A549 (cell line): ENCODE results near the gene NTNG1. TPM values are rescaled to one million over a fixed set of nuclear protein-coding genes. Genes with fewer than 3 reads are reported as not detected.

Source experiments
- ATAC-seq, 2 experiments: fragments of 200-7000 bp in 1 of 2; fragments of >200 bp in 1 of 2; cut with Nextera tagmentation in 1 of 2; cut with Tn5 transposase in 1 of 2; 3 replicates each; pipeline versions ENCODE4 v1.8.0 to v1.9.1; 2018 to 2020; ENCODE audit warnings: mild to moderate bottlenecking in 1 of 2, moderate library complexity in 1 of 2
- CTCF ChIA-PET: fragments of 300-600 bp; sonication (Branson Sonifier 250); formaldehyde crosslinking; extraction: SDS; loops from one replicate; lab custom pipeline; 2021; ENCODE audit warnings: antibody characterized with exemption, inconsistent platforms; lab: Yijun Ruan, JAX
- POLR2A ChIA-PET: fragments of 350-600 bp; formaldehyde crosslinking; extraction: SDS; loops from one replicate; lab custom pipeline; 2021; ENCODE audit warnings: antibody characterized with exemption, inconsistent platforms; lab: Yijun Ruan, JAX
- DNase-seq, 2 experiments: peaks; one replicate each; pipeline versions ENCODE4 v3.0.0 to v3.0.0-alpha.2; 2011 to 2016; ENCODE audit warnings: low read depth in 1 of 2, low spot score in 1 of 2
- FAIRE-seq: peaks from 2 replicates; lab custom pipeline; 2011; peaks lifted over from hg19 to GRCh38; lab: Jason Lieb, UNC
- H3K27ac ChIP-seq, 2 experiments: fragments of >200 bp; sonication (Bioruptor Twin); formaldehyde crosslinking; 3 replicates each; pipeline ENCODE4 v1.5.1; 2016 to 2017
- H3K4me1 ChIP-seq: fragments of >200 bp; sonication (Bioruptor Twin); formaldehyde crosslinking; 3 replicates; pipeline ENCODE4 v1.6.1; 2016
- H3K4me2 ChIP-seq: fragments of >200 bp; sonication (Bioruptor Twin); formaldehyde crosslinking; 3 replicates; pipeline ENCODE4 v1.6.1; 2016
- H3K4me3 ChIP-seq: fragments of >200 bp; sonication (Bioruptor Twin); formaldehyde crosslinking; 3 replicates; pipeline ENCODE4 v1.5.1; 2016
- H3K9me3 ChIP-seq: fragments of >200 bp; sonication (Bioruptor Twin); formaldehyde crosslinking; 3 replicates; pipeline ENCODE4 v1.6.1; 2016
- CBX2 ChIP-seq: fragments of 200-600 bp; sonication (generic); IDR thresholded peaks from 2 replicates; pipeline ENCODE4 v1.6.1; 2016; ENCODE audit warnings: low read depth, mild to moderate bottlenecking, borderline replicate concordance
- CEBPB ChIP-seq, 2 experiments: fragments of >200 bp in 1 of 2; sonication (Bioruptor Twin) in 1 of 2; formaldehyde crosslinking in 1 of 2; IDR thresholded peaks; 2 replicates each; pipeline ENCODE4 v1.6.1; 2012 to 2016
- CHD2 ChIP-seq: fragments of 150-350 bp; IDR thresholded peaks from 2 replicates; pipeline ENCODE4 v1.6.1; 2014; ENCODE audit warnings: low read length; ENCODE audit not compliant: partially characterized antibody
- CHD4 ChIP-seq: fragments of 200-600 bp; sonication (generic); IDR thresholded peaks from 2 replicates; pipeline ENCODE4 v1.6.1; 2016; ENCODE audit warnings: antibody characterized with exemption, mild to moderate bottlenecking, borderline replicate concordance
- CTCF ChIP-seq: fragments of >200 bp; sonication (Bioruptor Twin); formaldehyde crosslinking; IDR thresholded peaks from 3 replicates; pipeline ENCODE4 v1.5.1; 2016
- EHF ChIP-seq: fragments of 250-450 bp; sonication (Bioruptor Pico); IDR thresholded peaks from 2 replicates; pipeline ENCODE4 v1.5.0; 2020; ENCODE audit warnings: mild to moderate bottlenecking
- ELK1 ChIP-seq: fragments of 150-350 bp; IDR thresholded peaks from 2 replicates; pipeline ENCODE4 v1.6.1; 2014; ENCODE audit warnings: low read depth, mild to moderate bottlenecking, low read length
- FOSL2 ChIP-seq, 2 experiments: fragments of 450-650 bp in 1 of 2; fragments of >200 bp in 1 of 2; sonication (Bioruptor Twin) in 1 of 2; formaldehyde crosslinking; IDR thresholded peaks; 2 replicates each; pipeline versions ENCODE4 v1.5.0 to v1.6.1; 2016 to 2020; ENCODE audit warnings: mild to moderate bottlenecking in 1 of 2, moderate library complexity in 1 of 2
- FOXS1 ChIP-seq: fragments of 250-450 bp; sonication (Bioruptor Pico); IDR thresholded peaks from 2 replicates; pipeline ENCODE4 v1.5.0; 2020; ENCODE audit warnings: mild to moderate bottlenecking, moderate library complexity
- HDAC2 ChIP-seq: fragments of 200-600 bp; sonication (generic); IDR thresholded peaks from 2 replicates; pipeline ENCODE4 v1.6.1; 2016
- HEYL ChIP-seq: fragments of 250-450 bp; sonication (Bioruptor Pico); IDR thresholded peaks from 2 replicates; pipeline ENCODE4 v1.8.0; 2021; ENCODE audit warnings: mild to moderate bottlenecking, moderate library complexity
- HOXB13 ChIP-seq: fragments of 250-450 bp; sonication (Bioruptor Pico); IDR thresholded peaks from 2 replicates; pipeline ENCODE4 v1.5.0; 2020; ENCODE audit warnings: low read depth, mild to moderate bottlenecking, moderate library complexity
- JUN ChIP-seq, 2 experiments: fragments of >200 bp; sonication (Bioruptor Twin); formaldehyde crosslinking; IDR thresholded peaks; 2 replicates in 1 of 2; 3 replicates in 1 of 2; pipeline ENCODE4 v1.6.1; 2016 to 2017
- JUNB ChIP-seq: fragments of >200 bp; sonication (Bioruptor Twin); formaldehyde crosslinking; IDR thresholded peaks from 2 replicates; pipeline ENCODE4 v1.6.1; 2016
- NPAS2 ChIP-seq: fragments of 250-450 bp; sonication (Bioruptor Pico); IDR thresholded peaks from 2 replicates; pipeline ENCODE4 v1.8.0; 2022; ENCODE audit warnings: mild to moderate bottlenecking, moderate library complexity, borderline replicate concordance
- PBX3 ChIP-seq: IDR thresholded peaks from 2 replicates; pipeline ENCODE4 v1.6.1; 2012
- PHF8 ChIP-seq: fragments of 200-600 bp; sonication (generic); IDR thresholded peaks from 2 replicates; pipeline ENCODE4 v1.6.1; 2016; ENCODE audit warnings: low read depth, mild to moderate bottlenecking, antibody characterized with exemption, moderate library complexity, borderline replicate concordance
- POLR2A ChIP-seq: IDR thresholded peaks from 2 replicates; pipeline ENCODE4 v1.6.1; 2012; ENCODE audit warnings: mild to moderate bottlenecking, low read length
- POLR2AphosphoS2 ChIP-seq: conservative IDR thresholded peaks from 2 replicates; pipeline ENCODE4 v1.6.1; 2012; ENCODE audit warnings: low read length, improper control_type of control experiment, inconsistent platforms
- RCOR1 ChIP-seq: fragments of 150-350 bp; IDR thresholded peaks from 2 replicates; pipeline ENCODE4 v1.6.1; 2014; ENCODE audit warnings: antibody characterized with exemption, low read length, low read depth
- REST ChIP-seq: fragments of 200-600 bp; sonication (generic); IDR thresholded peaks from 2 replicates; pipeline ENCODE4 v1.6.1; 2016; ENCODE audit warnings: antibody characterized with exemption, mild to moderate bottlenecking, moderate library complexity
- SMC3 ChIP-seq: fragments of >200 bp; sonication (Bioruptor Twin); formaldehyde crosslinking; IDR thresholded peaks from 3 replicates; pipeline ENCODE4 v1.6.1; 2018; ENCODE audit warnings: inconsistent platforms
- SREBF2 ChIP-seq: fragments of 450-650 bp; IDR thresholded peaks from 2 replicates; pipeline ENCODE4 v1.6.1; 2014; ENCODE audit warnings: mild to moderate bottlenecking, moderate library complexity
- USF2 ChIP-seq: fragments of 450-650 bp; IDR thresholded peaks from 2 replicates; pipeline ENCODE4 v1.6.1; 2014; ENCODE audit warnings: antibody characterized with exemption
- WGBS: methylation state at CpG from one replicate; pipeline ENCODE4 v1.1.6; 2017; ENCODE audit errors: missing lambda C conversion rate; 5-methylcytosine and 5-hydroxymethylcytosine counted together
- polyA plus RNA-seq, 4 experiments: library from polyadenylated mRNA; depleted of rRNA in 3 of 4; stranded (reverse); fragments of >200 nt; fragmentation: RNase III in 1 of 4; extraction: RNeasy Plus Mini Kit Qiagen cat#74134 plus additional on column Dnase treatment in 1 of 4; gene quantifications; 2 replicates in 3 of 4; 3 replicates in 1 of 4; pipeline ENCODE4 v1.2.3, GENCODE V29; 2011 to 2017

Gene NTNG1
- polyA plus RNA-seq, 2 of the 4 experiments (the other 2 are of a cell fraction), result not detected

- DNase-seq (no peak), ATAC-seq (no peak), FAIRE-seq (no peak)
- Histone ChIP-seq H3K27ac (no peak overlapping the region), H3K4me2 (no peak overlapping the region), H3K4me3 (no peak overlapping the region), H3K4me1 (no peaks in the 10 kb centered on the region), H3K9me3 (no peaks in the 10 kb centered on the region)
- TF ChIP-seq EHF (no peak), JUNB (no peak), HEYL (no peak), CBX2 (no peak), PHF8 (no peak), USF2 (no peak), JUN (IDR thresholded peaks at IDR 0.05) (no peak)
- ChIA-PET POLR2A (no interaction called here), CTCF (no interaction called here)
- 21% methylated on average over 2 of the region's 5 CpGs for WGBS
Observed at GRCh38 chr1:107254306-107254705, 113.5 kb downstream of the NTNG1 start.

GRCh38 chr1:107255469-107255868, 114.6 kb downstream of the NTNG1 start:
- Histone ChIP-seq H3K4me2 (no peak overlapping the region), H3K9me3 (no peaks in the 10 kb centered on the region), H3K4me1 (no peaks in the 10 kb centered on the region), H3K4me3 (no peak overlapping the region), H3K27ac (no peak overlapping the region)
- CTCF ChIA-PET, result no interaction called here
- POLR2A ChIA-PET, result no interaction called here
- no peak for TF ChIP-seq FOSL2 (IDR thresholded peaks at IDR 0.05)
- no peak for TF ChIP-seq FOSL2 (CRISPR knock-in tag; IDR thresholded peaks at IDR 0.05)
- no peak for TF ChIP-seq HOXB13 (CRISPR knock-in tag)
- no peak for TF ChIP-seq POLR2AphosphoS2
- TF ChIP-seq CHD4, result no peak
- TF ChIP-seq RCOR1, result no peak
- TF ChIP-seq SREBF2, result no peak
- TF ChIP-seq CHD2, result no peak
- TF ChIP-seq REST, result no peak
- TF ChIP-seq PBX3, result no peak
- FAIRE-seq (no peak), ATAC-seq (no peak), DNase-seq (no peak)
- whole genome bisulfite sequencing, result 3% methylated on average over 3 of the region's 3 CpGs

- Histone ChIP-seq H3K4me1 (no peaks in the 10 kb centered on the region), H3K9me3 (no peaks in the 10 kb centered on the region), H3K27ac (no peak overlapping the region), H3K4me3 (no peak overlapping the region), H3K4me2 (no peak overlapping the region)
- ATAC-seq (no peak), DNase-seq (no peak), FAIRE-seq (no peak)
- 5% methylated on average over 5 of the region's 5 CpGs for WGBS
- POLR2A ChIA-PET, result no interaction called here
- CTCF ChIA-PET, result no interaction called here
- TF ChIP-seq CTCF (no peak), FOXS1 (CRISPR knock-in tag) (no peak), CEBPB (IDR thresholded peaks at IDR 0.05) (no peak), PBX3 (no peak), SREBF2 (no peak), NPAS2 (no peak), POLR2A (no peak), CHD4 (no peak), SMC3 (no peak), HDAC2 (no peak), ELK1 (no peak)
Observed at GRCh38 chr1:107262467-107263286, 121.8 kb downstream of the NTNG1 start.
